ENCODE results near the gene NOP10. TPM values are rescaled to one million over a fixed set of nuclear protein-coding genes. Genes with fewer than 3 reads are reported as not detected.

NOP10 gene
- total RNA-seq, 1 donor from 2014 or later, result 143 TPM

DNA sequence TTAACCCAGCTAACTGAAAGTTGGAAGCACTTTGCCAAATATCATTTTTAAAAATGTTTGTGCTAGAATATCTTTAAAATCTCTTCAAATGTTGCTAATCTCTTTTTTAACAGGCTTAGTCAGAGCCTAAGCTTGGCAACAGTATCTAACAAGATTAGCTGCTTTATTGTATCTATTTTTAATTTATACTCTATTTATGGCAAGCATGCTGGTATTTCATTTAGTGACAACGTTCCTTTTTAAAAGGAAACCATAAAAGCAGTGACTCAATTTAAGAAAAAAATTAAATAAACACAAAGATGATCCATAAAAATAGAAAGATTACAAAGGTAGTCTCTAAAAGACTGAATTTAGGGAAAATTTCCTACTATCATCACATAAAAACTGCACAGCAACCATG, 45.9 kb downstream of the NOP10 start:
- Mint-ChIP-seq H3K36me3 (no peaks in the 10 kb centered on the region), H3K27me3 (no peaks in the 10 kb centered on the region), H3K4me3 (no peak overlapping the region), H3K4me1 (ENCODE audit: unreplicated experiment) (no peaks in the 10 kb centered on the region), H3K9me3 (no peaks in the 10 kb centered on the region), H3K27ac (no peak overlapping the region)
- TF ChIP-seq, protein P1, sequence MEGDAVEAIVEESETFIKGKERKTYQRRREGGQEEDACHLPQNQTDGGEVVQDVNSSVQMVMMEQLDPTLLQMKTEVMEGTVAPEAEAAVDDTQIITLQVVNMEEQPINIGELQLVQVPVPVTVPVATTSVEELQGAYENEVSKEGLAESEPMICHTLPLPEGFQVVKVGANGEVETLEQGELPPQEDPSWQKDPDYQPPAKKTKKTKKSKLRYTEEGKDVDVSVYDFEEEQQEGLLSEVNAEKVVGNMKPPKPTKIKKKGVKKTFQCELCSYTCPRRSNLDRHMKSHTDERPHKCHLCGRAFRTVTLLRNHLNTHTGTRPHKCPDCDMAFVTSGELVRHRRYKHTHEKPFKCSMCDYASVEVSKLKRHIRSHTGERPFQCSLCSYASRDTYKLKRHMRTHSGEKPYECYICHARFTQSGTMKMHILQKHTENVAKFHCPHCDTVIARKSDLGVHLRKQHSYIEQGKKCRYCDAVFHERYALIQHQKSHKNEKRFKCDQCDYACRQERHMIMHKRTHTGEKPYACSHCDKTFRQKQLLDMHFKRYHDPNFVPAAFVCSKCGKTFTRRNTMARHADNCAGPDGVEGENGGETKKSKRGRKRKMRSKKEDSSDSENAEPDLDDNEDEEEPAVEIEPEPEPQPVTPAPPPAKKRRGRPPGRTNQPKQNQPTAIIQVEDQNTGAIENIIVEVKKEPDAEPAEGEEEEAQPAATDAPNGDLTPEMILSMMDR (conservative IDR thresholded peaks at IDR 0.05), result no peak
- no peak for DNase-seq (ENCODE audit: extremely low spot score, unreplicated experiment)

DNA sequence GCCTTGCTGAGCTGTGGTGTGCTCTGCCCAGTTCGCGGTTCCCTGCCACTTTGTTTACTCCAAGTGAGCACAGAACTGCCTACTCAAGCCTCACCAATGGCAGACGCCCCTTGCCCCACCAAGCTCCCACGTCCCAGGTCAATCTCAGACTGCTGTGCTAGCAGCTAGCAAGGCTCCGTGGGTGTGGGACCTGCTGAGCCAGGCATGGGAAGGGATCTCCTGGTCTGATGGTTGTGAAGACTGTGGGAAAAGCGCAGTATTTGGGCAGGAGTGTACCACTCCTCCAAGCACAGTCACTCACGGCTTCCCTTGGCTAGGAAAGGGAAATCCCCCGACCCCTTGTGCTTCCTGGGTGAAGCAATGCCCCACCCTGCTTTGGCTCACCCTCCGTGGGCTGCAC, 50.3 kb downstream of the NOP10 start:
- no peaks in the 10 kb centered on the region for H3K27me3 Mint-ChIP-seq
- no peaks in the 10 kb centered on the region for H3K36me3 Mint-ChIP-seq
- TF ChIP-seq, protein P1 (conservative IDR thresholded peaks at IDR 0.05), result no peak
- H3K4me1 Mint-ChIP-seq (ENCODE audit: unreplicated experiment), result no peaks in the 10 kb centered on the region
- no peak for DNase-seq (ENCODE audit: extremely low spot score, unreplicated experiment)
- H3K27ac Mint-ChIP-seq, result no peak overlapping the region
- H3K9me3 Mint-ChIP-seq, result no peaks in the 10 kb centered on the region
- H3K4me3 Mint-ChIP-seq, result no peak overlapping the region

Small RNA genes within 50 kb of the gene (microRNA-seq; reads per million reads assigned to microRNA genes)
- not detected for gene MIR1233-1

Other genes with a start within 250 kb of the NOP10 start
- 47.5 and 54.5 TPM in 2 replicates for gene EMC7, start 241.3 kb downstream of the NOP10 start, total RNA-seq (ENCODE audit: low replicate concordance)
- 2.2 and 2.4 TPM in 2 replicates for gene PGBD4, start 241.1 kb downstream of the NOP10 start, total RNA-seq (ENCODE audit: low replicate concordance)
- 51.8 and 63.9 TPM in 2 replicates for gene KATNBL1, start 133.0 kb downstream of the NOP10 start, total RNA-seq (ENCODE audit: low replicate concordance)
- 102 and 111 TPM in 2 replicates for gene EMC4, start 118.1 kb downstream of the NOP10 start, total RNA-seq (ENCODE audit: low replicate concordance)
- gene SLC12A6, start 5.4 kb downstream of the NOP10 start, total RNA-seq (ENCODE audit: low replicate concordance), result 14.5 and 15.0 TPM in 2 replicates
- gene NUTM1, start 179 bp upstream of the NOP10 start, total RNA-seq (ENCODE audit: low replicate concordance), result not detected in 2 replicates
- 87.5 and 90.6 TPM in 2 replicates for gene LPCAT4, start 24.1 kb upstream of the NOP10 start, total RNA-seq (ENCODE audit: low replicate concordance)
- 64.0 and 135 TPM in 2 replicates for gene GOLGA8A, start 94.7 kb upstream of the NOP10 start, total RNA-seq (ENCODE audit: low replicate concordance)
- 24.0 and 68.1 TPM in 2 replicates for gene GOLGA8B, start 240.5 kb upstream of the NOP10 start, total RNA-seq (ENCODE audit: low replicate concordance)